H1 (cell line): ENCODE data around the gene MEX3D. TPM values are rescaled to one million over a fixed set of nuclear protein-coding genes. Genes with fewer than 3 reads are reported as not detected.

Source experiments
- CTCF ChIA-PET: fragments of 300-600 bp; sonication (Branson Sonifier 250); formaldehyde crosslinking; loops from one replicate; lab custom pipeline; 2021; ENCODE audit not compliant: partially characterized antibody; lab: Charles Lee
- POLR2A ChIA-PET: fragments of 300-600 bp; sonication (Branson Sonifier 250); formaldehyde crosslinking; loops from one replicate; lab custom pipeline; 2021; ENCODE audit warnings: inconsistent platforms; ENCODE audit not compliant: partially characterized antibody; lab: Charles Lee
- DNase-seq, 2 experiments: peaks; one replicate each; pipeline versions ENCODE4 v3.0.0 to v3.0.0-alpha.2; 2010 to 2022; ENCODE audit warnings: low spot score in 2 of 2, low read depth in 1 of 2, mixed read lengths in 1 of 2
- FAIRE-seq: peaks from 2 replicates; lab custom pipeline; 2011; peaks lifted over from hg19 to GRCh38; lab: Jason Lieb, UNC
- H2AFZ ChIP-seq: 2 replicates; pipeline ENCODE4 v1.8.1; 2012; ENCODE audit warnings: low read length, inconsistent platforms
- H2AK5ac ChIP-seq: 2 replicates; pipeline ENCODE4 v1.6.1; 2013; ENCODE audit warnings: low read depth, low read length
- H2BK120ac ChIP-seq: replicated peaks from 2 replicates; pipeline ENCODE3; 2013; ENCODE audit warnings: low read depth, low read length, inconsistent platforms
- H2BK12ac ChIP-seq: 2 replicates; pipeline ENCODE4 v1.6.1; 2013; ENCODE audit warnings: low read depth, low read length
- H2BK15ac ChIP-seq: 2 replicates; pipeline ENCODE4 v1.6.1; 2013; ENCODE audit warnings: low read length
- H2BK20ac ChIP-seq: 2 replicates; pipeline ENCODE4 v1.6.1; 2013; ENCODE audit warnings: low read length
- H2BK5ac ChIP-seq: 2 replicates; pipeline ENCODE4 v1.6.1; 2013; ENCODE audit warnings: low read depth, low read length
- H3K14ac ChIP-seq: 2 replicates; pipeline ENCODE4 v1.6.1; 2013; ENCODE audit warnings: inconsistent platforms; ENCODE audit not compliant: insufficient read length
- H3K18ac ChIP-seq: 2 replicates; pipeline ENCODE4 v1.6.1; 2013; ENCODE audit warnings: low read length; ENCODE audit errors: extremely low read depth
- H3K23ac ChIP-seq: 2 replicates; pipeline ENCODE4 v1.6.1; 2013; ENCODE audit warnings: inconsistent platforms; ENCODE audit not compliant: insufficient read length
- H3K23me2 ChIP-seq: 2 replicates; pipeline ENCODE4 v1.6.1; 2013; ENCODE audit warnings: low read depth, low read length
- H3K27ac ChIP-seq: 2 replicates; pipeline ENCODE4 v1.6.1; 2011; ENCODE audit warnings: low read depth, low read length, inconsistent platforms
- H3K27me3 ChIP-seq, 4 experiments: replicated peaks in 1 of 4; 1 replicate in 1 of 4; 2 replicates in 3 of 4; pipeline versions ENCODE4 v1.6.1 to v1.8.1; 2011 to 2013; ENCODE audit warnings: low read length in 3 of 4, mild to moderate bottlenecking in 3 of 4, inconsistent platforms in 2 of 4, mixed read lengths in 2 of 4, moderate library complexity in 1 of 4; ENCODE audit not compliant: control insufficient read depth in 3 of 4, insufficient read depth in 3 of 4; ENCODE audit errors: extremely low read depth in 1 of 4
- H3K36me3 ChIP-seq, 4 experiments: 2 replicates each; pipeline versions ENCODE4 v1.6.1 to v1.8.1; 2011 to 2013; ENCODE audit warnings: mild to moderate bottlenecking in 4 of 4, low read length in 3 of 4, moderate library complexity in 2 of 4, control low read depth in 1 of 4, inconsistent platforms in 1 of 4; ENCODE audit not compliant: insufficient read depth in 4 of 4, control insufficient read depth in 2 of 4
- H3K4ac ChIP-seq: replicated peaks from 2 replicates; pipeline ENCODE3; 2013; ENCODE audit warnings: low read length, low read depth, mixed read lengths, inconsistent platforms; ENCODE audit not compliant: insufficient read length
- H3K4me1 ChIP-seq, 4 experiments: replicated peaks in 1 of 4; 1 replicate in 1 of 4; 2 replicates in 3 of 4; pipeline versions ENCODE4 v1.6.1 to v1.8.1; 2011 to 2013; ENCODE audit warnings: low read length in 3 of 4, inconsistent platforms in 2 of 4, mixed read lengths in 1 of 4; ENCODE audit not compliant: insufficient read depth in 4 of 4, control insufficient read depth in 3 of 4
- H3K4me2 ChIP-seq, 2 experiments: 2 replicates each; pipeline versions ENCODE4 v1.6.1 to v1.8.1; 2011 to 2013; ENCODE audit warnings: low read depth in 2 of 2, low read length in 2 of 2, control low read depth in 1 of 2, inconsistent platforms in 1 of 2, mild to moderate bottlenecking in 1 of 2; ENCODE audit not compliant: insufficient read depth in 1 of 2
- H3K4me3 ChIP-seq, 4 experiments: fragments of 200-600, 300-600 bp in 1 of 4; sonication (generic), shearing (Covaris generic), sonication (Bioruptor Twin) in 1 of 4; 2 replicates each; pipeline versions ENCODE4 v1.5.1 to v1.8.1; 2011 to 2016; ENCODE audit warnings: low read length in 4 of 4, low read depth in 3 of 4, control low read depth in 2 of 4, inconsistent platforms in 2 of 4, mild to moderate bottlenecking in 2 of 4, mixed read lengths in 1 of 4, moderate library complexity in 1 of 4; ENCODE audit not compliant: insufficient read depth in 2 of 4; ENCODE audit errors: extremely low read depth in 1 of 4
- H3K56ac ChIP-seq: replicated peaks from 2 replicates; pipeline ENCODE3; 2013; ENCODE audit warnings: low read depth, mild to moderate bottlenecking, mixed read lengths, low read length, inconsistent platforms; ENCODE audit not compliant: insufficient read length
- H3K79me1 ChIP-seq: 2 replicates; pipeline ENCODE4 v1.6.1; 2013; ENCODE audit warnings: low read depth, low read length, control low read depth
- H3K79me2 ChIP-seq, 2 experiments: 2 replicates each; pipeline versions ENCODE4 v1.6.1 to v1.8.1; 2012 to 2013; ENCODE audit warnings: low read length in 2 of 2, mild to moderate bottlenecking in 2 of 2, inconsistent platforms in 1 of 2; ENCODE audit not compliant: insufficient read depth in 2 of 2, control insufficient read depth in 1 of 2
- H3K9ac ChIP-seq, 4 experiments: replicated peaks in 1 of 4; 1 replicate in 1 of 4; 2 replicates in 3 of 4; pipeline versions ENCODE4 v1.6.1 to v1.8.1; 2011 to 2013; ENCODE audit warnings: low read depth in 3 of 4, low read length in 3 of 4, control low read depth in 2 of 4, mild to moderate bottlenecking in 2 of 4, moderate library complexity in 2 of 4, inconsistent platforms in 1 of 4; ENCODE audit errors: extremely low read depth in 1 of 4
- H3K9me3 ChIP-seq, 2 experiments: 2 replicates each; pipeline versions ENCODE4 v1.6.1 to v1.8.1; 2012 to 2013; ENCODE audit warnings: mild to moderate bottlenecking in 2 of 2, moderate library complexity in 2 of 2, control low read depth in 1 of 2, inconsistent platforms in 1 of 2, low read depth in 1 of 2, low read length in 1 of 2, mixed read lengths in 1 of 2; ENCODE audit not compliant: insufficient read depth in 2 of 2
- H4K20me1 ChIP-seq, 2 experiments: replicated peaks in 1 of 2; 2 replicates each; pipeline versions ENCODE3 to v1.8.1; 2011 to 2013; ENCODE audit warnings: inconsistent platforms in 2 of 2, low read length in 2 of 2, mild to moderate bottlenecking in 1 of 2; ENCODE audit not compliant: insufficient read depth in 2 of 2, control insufficient read depth in 1 of 2
- H4K5ac ChIP-seq: 2 replicates; pipeline ENCODE4 v1.6.1; 2013; ENCODE audit warnings: low read length, low read depth, mixed read lengths, inconsistent platforms; ENCODE audit not compliant: insufficient read length
- H4K8ac ChIP-seq: 2 replicates; pipeline ENCODE4 v1.8.0; 2013; ENCODE audit warnings: mild to moderate bottlenecking, moderate library complexity, low read length, inconsistent platforms; ENCODE audit not compliant: insufficient read depth; ENCODE audit errors: extremely low read depth
- H4K91ac ChIP-seq: replicated peaks from 2 replicates; pipeline ENCODE3; 2013; ENCODE audit warnings: low read length, mixed read lengths, inconsistent platforms; ENCODE audit not compliant: insufficient read length
- ATF3 ChIP-seq: IDR thresholded peaks from 2 replicates; pipeline ENCODE4 v1.6.1; 2011; ENCODE audit warnings: low read depth, mild to moderate bottlenecking, low read length; ENCODE audit not compliant: insufficient read depth
- BACH1 ChIP-seq: IDR thresholded peaks from 2 replicates; pipeline ENCODE4 v1.6.1; 2012; ENCODE audit warnings: low read length, improper control_type of control experiment
- E2F6 ChIP-seq: IDR thresholded peaks from 2 replicates; pipeline ENCODE4 v1.6.1; 2012; ENCODE audit warnings: inconsistent platforms
- GTF2F1 ChIP-seq: IDR thresholded peaks from 2 replicates; pipeline ENCODE4 v1.6.1; 2012; ENCODE audit warnings: low read depth, low read length, improper control_type of control experiment, borderline replicate concordance
- JUN ChIP-seq: IDR thresholded peaks from 2 replicates; pipeline ENCODE4 v1.6.1; 2011; ENCODE audit warnings: low read depth, mild to moderate bottlenecking, improper control_type of control experiment, low read length
- KDM4A ChIP-seq: IDR thresholded peaks from one replicate; pipeline ENCODE4 v1.7.1; 2012; ENCODE audit warnings: low read depth, mild to moderate bottlenecking, moderate library complexity, low read length, inconsistent platforms; ENCODE audit not compliant: severe bottlenecking
- NRF1 ChIP-seq: IDR thresholded peaks from 2 replicates; pipeline ENCODE4 v1.6.1; 2011; ENCODE audit warnings: mild to moderate bottlenecking, low read depth, low read length, improper control_type of control experiment
- RAD21 ChIP-seq, 2 experiments: IDR thresholded peaks in 1 of 2; conservative IDR thresholded peaks in 1 of 2; 2 replicates each; pipeline ENCODE4 v1.6.1; 2011; ENCODE audit warnings: low read depth in 2 of 2, low read length in 2 of 2, improper control_type of control experiment in 1 of 2, inconsistent platforms in 1 of 2, mild to moderate bottlenecking in 1 of 2, moderate library complexity in 1 of 2
- SP2 ChIP-seq: IDR thresholded peaks from 2 replicates; pipeline ENCODE4 v1.6.1; 2012; ENCODE audit warnings: mild to moderate bottlenecking, low read length, inconsistent platforms
- YY1 ChIP-seq: IDR thresholded peaks from 2 replicates; pipeline ENCODE4 v1.6.1; 2011; ENCODE audit warnings: low read depth, mild to moderate bottlenecking, low read length
- WGBS, 2 experiments: shearing (Covaris generic) in 1 of 2; methylation state at CpG; one replicate each; pipeline versions ENCODE4 v1.1.6 to v1.1.7; 2013 to 2015; ENCODE audit warnings: low lambda C conversion rate in 2 of 2, mixed read lengths in 2 of 2, inconsistent platforms in 1 of 2, low coverage in 1 of 2, missing lambda C conversion rate in 1 of 2; ENCODE audit not compliant: insufficient replicate concordance in 2 of 2, insufficient coverage in 1 of 2, insufficient read length in 1 of 2; ENCODE audit errors: extremely low coverage in 1 of 2, missing lambda C conversion rate in 1 of 2; 5-methylcytosine and 5-hydroxymethylcytosine counted together
- polyA plus RNA-seq, 7 experiments: library from polyadenylated mRNA; depleted of rRNA in 3 of 7; stranded (reverse) in 5 of 7; unstranded in 2 of 7; fragments of >200 nt in 5 of 7; fragments of 200-250 nt in 2 of 7; gene quantifications; 1 replicate in 5 of 7; 2 replicates in 1 of 7; 4 replicates in 1 of 7; pipeline versions ENCODE4 v1.2.1 to v1.2.3, GENCODE V29; 2011 to 2013; ENCODE audit warnings: missing spikeins in 2 of 7, mixed read lengths in 2 of 7
- total RNA-seq: library from RNA; stranded (reverse); fragmentation: NEBNext Ultra II Directional; extraction: Animal tissue kit (Norgen Biotek cat#: 25700); gene quantifications from 2 replicates; pipeline ENCODE4 v1.2.1, GENCODE V29; 2021

MEX3D gene
- total and polyA plus RNA-seq, 2 of the 8 experiments (the other 6 are each of a cell fraction or from before 2014, with no cell fraction given) = 20.8 to 78.8 TPM

GRCh38 chr19:1563251-1563650, 4.9 kb downstream of the MEX3D start:
- peaks cover 3% of the 10 kb centered on the region; the same call in 1 of the 2 replicates for H3K23me2 ChIP-seq
- no peak overlapping the region for H2BK12ac ChIP-seq
- no peak overlapping the region for H2BK120ac ChIP-seq
- H3K4me3 ChIP-seq = no peak overlapping the region
- ChIA-PET POLR2A (interaction anchor here (0.6 to 1.8 kb wide), 4 partner anchors 8 to 377 kb away, joined by 3 to 5 read pairs (median 3); no protein-coding TSS in a partner anchor), CTCF (interaction anchor here (0.6 to 3.6 kb wide), 3 partner anchors 15 to 382 kb away, joined by 3 to 17 read pairs (median 5); no protein-coding TSS in a partner anchor)
- no peak overlapping the region for H2AFZ ChIP-seq
- no peak overlapping the region for H3K27ac ChIP-seq
- 93% methylated on average over 6 of the region's 6 CpGs; no CpG with 5 or more reads in 1 of the 2 experiments for WGBS, 2 experiments
- no peak overlapping the region for H3K18ac ChIP-seq
- FAIRE-seq = no peak
- no peaks in the 10 kb centered on the region for H3K27me3 ChIP-seq
- H3K14ac ChIP-seq = no peak overlapping the region
- no peak overlapping the region for H4K5ac ChIP-seq
- no peak for DNase-seq
- H3K36me3 ChIP-seq = no peaks in the 10 kb centered on the region; a peak in 2 of 8 replicates
- peaks cover 0 to 8% (median 7%) of the 10 kb centered on the region in 4 experiments; a peak in 6 of 7 replicates for H3K4me1 ChIP-seq
- no peak overlapping the region for H3K4ac ChIP-seq
- H3K9me3 ChIP-seq = no peaks in the 10 kb centered on the region
- H3K79me2 ChIP-seq = peaks cover 12 to 77% of the 10 kb centered on the region in 2 experiments
- H4K91ac ChIP-seq = no peak overlapping the region
- peaks cover 31 to 46% of the 10 kb centered on the region in 2 experiments for H4K20me1 ChIP-seq
- H4K8ac ChIP-seq = no peak overlapping the region
- no peak overlapping the region for H2BK20ac ChIP-seq
- no peak overlapping the region for H3K56ac ChIP-seq
- no peak overlapping the region for H3K23ac ChIP-seq
- peaks cover 26% of the 10 kb centered on the region for H3K79me1 ChIP-seq
- H2BK5ac ChIP-seq = no peak overlapping the region
- H3K9ac ChIP-seq = no peak overlapping the region
- TF ChIP-seq RAD21 (IDR thresholded peaks at IDR 0.05 in 1 of 2, conservative IDR thresholded peaks at IDR 0.05 in 1 of 2; ENCODE audit: low read depth in 2 of 2, low read length in 2 of 2) (no peak), YY1 (no peak), KDM4A (no peak), SP2 (no peak), JUN (no peak), ATF3 (no peak), E2F6 (no peak), NRF1 (no peak), GTF2F1 (no peak), BACH1 (no peak)
- H2AK5ac ChIP-seq = no peak overlapping the region
- H3K4me2 ChIP-seq = no peak overlapping the region
- H2BK15ac ChIP-seq = no peak overlapping the region
